GM12892 (cell line): ENCODE data around the gene FTL.

Experiments used
- DNase-seq: peaks from one replicate; pipeline ENCODE4 v3.0.0; 2011; ENCODE audit not compliant: insufficient read length
- FAIRE-seq: peaks from 2 replicates; lab custom pipeline; 2011; peaks lifted over from hg19 to GRCh38; lab: Jason Lieb, UNC
- POLR2A ChIP-seq: IDR thresholded peaks from 2 replicates; pipeline ENCODE4 v1.6.1; 2011; ENCODE audit warnings: low read depth, low read length, control low read depth
- POLR2AphosphoS5 ChIP-seq: IDR thresholded peaks from 2 replicates; pipeline ENCODE4 v1.6.1; 2011; ENCODE audit warnings: low read depth, low read length, control low read depth
- TAF1 ChIP-seq: IDR thresholded peaks from 2 replicates; pipeline ENCODE4 v1.6.1; 2011; ENCODE audit warnings: low read depth, mild to moderate bottlenecking, control low read depth, low read length, borderline replicate concordance

Gene FTL

GRCh38 chr19:48950159-48950558 is 14.9 kb upstream of the FTL start:
- FAIRE-seq: no peak
- TF ChIP-seq POLR2A: no peak
- TF ChIP-seq POLR2AphosphoS5: no peak
- no peak for TF ChIP-seq TAF1
- no peak for DNase-seq

- FAIRE-seq (no peak), DNase-seq (no peak)
- TF ChIP-seq POLR2A (no peak), POLR2AphosphoS5 (no peak), TAF1 (no peak)
Measured at GRCh38 chr19:48950830-48951519, 14.1 kb upstream of the FTL start.

- FAIRE-seq (no peak), DNase-seq (no peak)
- TF ChIP-seq POLR2AphosphoS5 (no peak), POLR2A (no peak), TAF1 (no peak)
Measured at GRCh38 chr19:48953141-48953540, 12.0 kb upstream of the FTL start.

- no peak for TF ChIP-seq POLR2AphosphoS5
- TF ChIP-seq POLR2A: no peak
- TF ChIP-seq TAF1: no peak
- FAIRE-seq (no peak), DNase-seq (no peak)
Measured at GRCh38 chr19:48953990-48954594, 11.0 kb upstream of the FTL start.

GRCh38 chr19:48954595-48955307 is 10.4 kb upstream of the FTL start, which contains the start of gene BAX:
BAX (plus strand) TSS chr19:48954875; CDS start chr19:48954929, 54 bp downstream.
- DNase-seq: peak; percentile 98
- peak; percentile 99 for FAIRE-seq
- TF ChIP-seq POLR2A (peak; percentile 77; the same call in 1 of the 2 replicates), TAF1 (0 out of 2 replicates have a peak, but pooled peaks have one; percentile 33), POLR2AphosphoS5 (peak; percentile 69; the same call in 1 of the 2 replicates)

GRCh38 chr19:48955308-48955958 is 9.7 kb upstream of the FTL start:
- no peak for DNase-seq
- TF ChIP-seq TAF1: no peak
- no peak for TF ChIP-seq POLR2A
- no peak for TF ChIP-seq POLR2AphosphoS5
- FAIRE-seq: no peak

- no peak for DNase-seq
- no peak for FAIRE-seq
- TF ChIP-seq TAF1: no peak
- no peak for TF ChIP-seq POLR2A
- TF ChIP-seq POLR2AphosphoS5: no peak
Measured at GRCh38 chr19:48958006-48958405, 7.1 kb upstream of the FTL start.

GRCh38 chr19:48959341-48960239 is 5.5 kb upstream of the FTL start:
- FAIRE-seq (no peak), DNase-seq (no peak)
- no peak for TF ChIP-seq POLR2AphosphoS5

- DNase-seq (no peak), FAIRE-seq (no peak)
- no peak for TF ChIP-seq POLR2AphosphoS5
- no peak for TF ChIP-seq POLR2A
- TF ChIP-seq TAF1: no peak
Measured at GRCh38 chr19:48961051-48961649, 4.0 kb upstream of the FTL start.

- DNase-seq (no peak), FAIRE-seq (no peak)
- TF ChIP-seq POLR2A (no peak), POLR2AphosphoS5 (no peak), TAF1 (no peak)
Measured at GRCh38 chr19:48961673-48962028, 3.5 kb upstream of the FTL start.
